GM21381 (cell line): ENCODE measurements around the gene GID8.

Experiments
- ATAC-seq: cut with Tn5 transposase; IDR thresholded peaks from one replicate; pipeline ENCODE4 v1.9.1; 2021; ENCODE audit warnings: mild to moderate bottlenecking, moderate library complexity; ENCODE audit not compliant: unreplicated experiment

Gene GID8

GRCh38 chr20:62941792-62942191 is 3.8 kb downstream of the GID8 start:
- no peak for ATAC-seq

- ATAC-seq = no peak
Observed at GRCh38 chr20:62942456-62942855, 4.5 kb downstream of the GID8 start.

GRCh38 chr20:62943396-62943795 is 5.4 kb downstream of the GID8 start:
- ATAC-seq = no peak

- no peak for ATAC-seq
Observed at GRCh38 chr20:62944184-62944583, 6.2 kb downstream of the GID8 start.

- no peak for ATAC-seq
Observed at GRCh38 chr20:62944746-62945145, 6.8 kb downstream of the GID8 start.

DNA sequence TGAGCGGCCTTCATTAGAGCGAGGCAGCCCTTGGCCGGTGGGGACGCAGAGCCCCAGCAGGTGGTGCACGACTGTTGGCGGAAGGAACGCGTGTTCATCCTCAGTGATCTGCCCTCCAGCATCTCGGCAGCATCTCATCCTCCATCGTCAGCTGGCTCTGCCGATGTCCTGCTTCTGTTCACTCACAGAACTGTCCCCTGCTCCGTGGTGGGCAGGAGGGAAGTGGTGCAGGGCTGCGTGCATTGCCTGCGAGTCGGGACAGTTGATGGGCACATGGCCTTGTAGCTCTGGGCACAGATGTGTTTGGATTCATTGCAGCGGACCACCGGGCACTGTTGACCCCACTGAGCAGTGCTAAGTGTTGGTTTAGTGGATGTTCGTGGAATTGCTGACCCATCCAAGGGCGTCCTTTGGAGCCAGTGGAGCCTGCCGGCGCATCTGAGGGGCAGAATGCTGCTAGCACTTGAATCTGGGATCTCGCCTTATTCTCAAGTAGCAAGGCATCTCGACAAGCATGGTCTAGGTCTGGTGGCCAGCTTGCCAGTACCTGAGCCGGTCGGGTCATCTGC is 7.9 kb downstream of the GID8 start:
- ATAC-seq = no peak

- no peak for ATAC-seq
Observed at GRCh38 chr20:62946918-62947317, 9.0 kb downstream of the GID8 start.

DNA sequence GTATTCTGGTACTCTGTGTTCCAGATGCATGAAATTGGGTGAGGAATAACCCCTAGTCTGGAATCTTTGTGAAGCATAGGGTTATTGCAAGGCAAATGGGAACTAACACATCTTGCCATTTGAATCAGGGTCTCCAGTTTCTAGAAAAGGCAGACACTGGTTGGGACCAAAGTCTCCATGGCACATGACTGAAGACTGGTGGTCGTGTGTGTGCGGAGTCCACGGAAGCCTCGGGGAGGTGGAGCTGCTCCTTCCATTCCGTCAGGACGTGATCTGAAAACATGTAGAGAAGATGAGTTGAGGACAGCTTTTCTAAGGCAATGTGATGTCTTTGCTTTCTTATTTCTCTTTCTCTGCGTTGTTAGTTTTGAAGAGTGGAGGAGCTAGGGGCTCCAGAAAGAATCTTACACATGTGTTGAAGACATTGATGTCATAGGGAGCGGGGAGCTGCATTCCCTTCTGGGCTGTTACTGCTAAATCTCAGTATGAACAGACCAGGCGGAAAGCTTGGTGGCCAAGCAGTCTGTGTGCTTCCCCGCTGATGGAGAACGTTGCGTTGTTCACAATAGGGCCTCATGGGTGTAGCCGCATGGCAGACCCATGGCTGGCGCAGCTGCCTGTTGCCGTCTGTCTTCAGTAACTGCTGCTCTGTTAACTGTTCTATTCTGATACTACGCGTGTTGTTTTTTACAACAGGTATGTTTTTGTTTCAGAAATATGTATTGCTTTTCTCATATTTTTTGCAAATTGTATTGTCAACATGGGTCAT is 9.8 kb downstream of the GID8 start:
- no peak for ATAC-seq

DNA sequence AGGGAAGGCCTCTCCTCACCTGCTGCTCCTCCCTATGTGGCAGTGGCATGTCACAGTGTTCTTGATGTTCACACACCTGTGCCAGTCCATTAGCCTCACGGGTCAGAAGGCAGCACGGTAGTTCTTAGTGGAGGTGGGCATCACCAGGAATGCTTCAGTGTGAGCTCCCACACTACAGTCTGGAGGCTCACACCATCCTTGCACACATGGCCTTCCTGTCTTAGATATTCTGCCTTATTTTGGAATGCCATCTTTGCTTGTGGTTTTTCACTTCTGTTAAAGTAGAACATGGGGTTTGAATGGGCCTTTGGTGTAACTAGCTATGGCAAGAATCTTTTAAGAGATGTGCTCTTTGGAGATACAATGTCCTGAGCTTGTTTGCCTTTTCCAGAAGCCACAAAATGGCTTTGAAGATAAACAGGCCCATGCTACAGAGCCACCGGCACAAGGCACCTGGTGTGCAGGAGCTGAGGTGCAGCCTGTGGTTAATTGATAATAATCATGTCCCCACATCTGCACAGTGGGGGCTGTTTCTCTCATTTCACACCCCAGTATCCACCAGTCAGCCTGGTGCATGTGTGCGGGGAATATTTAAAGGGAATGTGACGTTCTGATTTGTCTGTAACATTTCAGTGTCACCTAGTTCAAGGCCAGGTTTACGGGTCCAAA is 11.3 kb downstream of the GID8 start:
- ATAC-seq = no peak

DNA sequence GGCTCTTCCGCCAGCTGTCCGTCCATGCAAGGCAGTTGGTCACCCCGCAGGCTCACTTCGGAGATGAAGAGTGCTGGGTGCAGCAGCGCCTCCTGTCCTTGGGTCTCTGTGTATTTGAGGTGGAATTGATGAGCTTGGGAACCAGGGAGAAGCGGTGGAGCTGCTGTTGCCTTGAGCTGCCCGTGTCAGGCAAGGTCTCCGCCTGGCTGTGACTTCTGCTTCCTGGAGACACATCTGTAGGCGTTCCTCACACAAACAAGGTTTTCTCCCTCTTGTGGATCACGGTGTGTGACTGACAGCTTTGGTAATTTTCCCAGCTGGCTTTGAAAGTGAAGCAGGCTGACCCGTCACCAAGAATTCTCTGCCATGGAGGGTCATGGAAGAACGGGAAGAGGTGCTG is 12.0 kb downstream of the GID8 start:
- ATAC-seq = no peak

DNA sequence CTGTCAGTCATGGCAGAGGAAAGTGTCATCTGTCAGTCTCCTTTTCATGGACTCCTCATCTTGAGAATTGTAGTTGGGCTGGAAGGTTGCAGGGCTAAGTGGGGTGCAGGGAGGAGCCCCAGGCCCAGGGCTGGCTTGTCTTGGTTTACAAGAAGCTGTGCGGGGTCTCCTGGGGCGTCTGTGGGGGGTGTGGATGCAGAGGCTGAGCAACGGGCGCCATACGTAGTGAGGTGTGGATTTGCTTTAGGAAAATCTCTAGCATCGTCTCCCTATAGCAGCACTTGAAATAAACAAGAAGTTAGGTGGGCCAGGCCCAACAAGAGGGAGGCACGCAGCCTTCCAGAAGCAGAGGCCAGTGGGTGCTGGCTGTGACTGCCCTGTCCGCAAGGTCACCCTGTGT is 12.8 kb downstream of the GID8 start:
- ATAC-seq = no peak

GRCh38 chr20:62951143-62951895 is 13.4 kb downstream of the GID8 start:
- no peak for ATAC-seq

DNA sequence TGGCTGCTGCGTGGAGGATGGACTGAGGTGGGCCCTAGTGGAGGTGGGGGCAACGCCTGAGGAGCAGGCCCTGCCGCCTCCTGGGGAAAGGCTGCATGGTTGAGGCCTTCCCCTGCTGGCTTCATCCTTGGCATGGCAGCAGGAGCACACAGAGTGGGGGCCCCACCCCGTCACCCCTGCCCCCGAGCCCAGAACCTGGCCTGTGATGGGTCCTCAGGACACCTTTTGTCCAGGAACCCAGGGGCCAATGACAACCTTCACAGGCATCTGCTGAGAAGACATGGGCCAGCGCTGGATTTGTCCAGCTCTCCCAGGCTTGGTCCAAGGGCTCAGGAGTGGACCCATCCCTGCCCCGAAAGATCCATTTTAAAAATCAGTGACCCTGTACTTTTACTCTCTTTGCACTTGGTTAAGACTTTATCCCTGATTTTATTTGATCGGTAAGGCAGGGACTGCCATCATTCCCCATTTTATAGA is 14.0 kb downstream of the GID8 start:
- ATAC-seq = no peak

DNA sequence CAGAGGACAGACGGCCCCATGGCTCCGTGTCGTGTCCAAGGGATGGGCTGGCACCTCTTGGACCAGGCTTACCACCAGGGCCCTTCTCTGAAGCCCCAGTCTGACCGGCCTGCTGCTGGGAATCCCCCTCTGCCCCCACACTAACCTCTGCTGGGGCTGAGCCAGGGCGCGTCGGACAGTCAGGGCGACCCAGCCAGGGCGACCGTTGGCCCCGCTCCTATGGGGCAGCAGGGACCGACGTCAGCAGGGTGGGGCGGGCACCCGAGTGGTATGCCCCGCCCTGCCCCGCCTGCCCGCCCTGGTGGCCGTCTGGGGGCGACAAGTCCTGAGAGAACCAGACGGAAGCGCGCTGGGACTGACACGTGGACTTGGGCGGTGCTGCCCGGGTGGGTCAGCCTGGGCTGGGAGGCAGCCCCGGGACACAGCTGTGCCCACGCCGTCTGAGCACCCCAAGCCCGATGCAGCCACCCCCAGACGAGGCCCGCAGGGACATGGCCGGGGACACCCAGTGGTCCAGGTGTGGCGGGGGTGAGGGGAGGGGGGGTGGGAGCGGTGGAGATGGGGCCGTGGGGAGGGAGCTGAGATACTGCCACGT is 14.5 kb downstream of the GID8 start, which contains the start of gene SLC17A9:
Gene SLC17A9, plus strand, starts transcription at position 337 of the 595 bp plus-strand sequence. Its CDS starts 122 bp downstream, at position 459.
- peak; percentile 52 for ATAC-seq

GRCh38 chr20:62952968-62953838 is 15.3 kb downstream of the GID8 start:
- ATAC-seq = no peak

DNA sequence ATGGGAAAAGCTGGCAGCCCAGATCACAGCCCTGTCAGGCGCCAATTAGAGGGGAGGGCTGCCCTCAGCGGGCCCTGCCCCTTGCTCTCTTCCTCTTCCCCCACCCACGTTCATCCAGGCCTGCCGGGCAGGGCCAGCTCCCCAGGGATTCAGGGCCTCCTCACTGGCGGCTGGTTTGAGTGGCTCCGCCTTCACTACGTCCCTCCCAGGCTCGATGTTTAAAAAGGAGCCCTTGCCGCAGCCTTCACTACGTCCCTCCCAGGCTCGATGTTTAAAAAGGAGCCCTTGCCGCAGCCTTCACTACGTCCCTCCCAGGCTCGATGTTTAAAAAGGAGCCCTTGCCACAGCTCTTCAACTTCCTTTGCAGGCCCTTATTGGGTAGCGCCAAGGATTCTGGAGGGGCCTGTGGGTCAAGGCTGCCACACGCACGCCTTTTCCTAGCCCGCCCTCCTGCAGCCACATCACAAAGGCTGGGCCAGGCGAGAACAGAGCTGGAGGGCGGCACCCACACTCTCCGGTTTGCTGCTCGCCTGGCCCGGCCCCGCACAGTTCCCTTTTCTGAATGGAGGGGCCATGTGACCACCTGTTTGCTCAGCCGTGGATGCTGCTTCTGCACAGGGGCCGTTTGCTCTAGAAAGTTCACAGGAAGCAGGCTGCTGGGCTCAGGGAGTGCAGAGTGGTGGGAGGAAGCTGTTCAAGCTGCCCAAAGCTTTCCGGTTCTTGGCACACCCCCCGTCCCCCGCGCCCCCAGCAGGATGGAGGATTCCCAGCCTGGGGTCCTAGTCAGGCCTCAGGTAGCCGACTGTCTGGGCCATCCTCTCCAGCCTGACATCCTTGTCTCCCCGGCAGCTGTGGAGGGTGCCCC is 16.1 kb downstream of the GID8 start:
- peak; percentile 62 for ATAC-seq

DNA sequence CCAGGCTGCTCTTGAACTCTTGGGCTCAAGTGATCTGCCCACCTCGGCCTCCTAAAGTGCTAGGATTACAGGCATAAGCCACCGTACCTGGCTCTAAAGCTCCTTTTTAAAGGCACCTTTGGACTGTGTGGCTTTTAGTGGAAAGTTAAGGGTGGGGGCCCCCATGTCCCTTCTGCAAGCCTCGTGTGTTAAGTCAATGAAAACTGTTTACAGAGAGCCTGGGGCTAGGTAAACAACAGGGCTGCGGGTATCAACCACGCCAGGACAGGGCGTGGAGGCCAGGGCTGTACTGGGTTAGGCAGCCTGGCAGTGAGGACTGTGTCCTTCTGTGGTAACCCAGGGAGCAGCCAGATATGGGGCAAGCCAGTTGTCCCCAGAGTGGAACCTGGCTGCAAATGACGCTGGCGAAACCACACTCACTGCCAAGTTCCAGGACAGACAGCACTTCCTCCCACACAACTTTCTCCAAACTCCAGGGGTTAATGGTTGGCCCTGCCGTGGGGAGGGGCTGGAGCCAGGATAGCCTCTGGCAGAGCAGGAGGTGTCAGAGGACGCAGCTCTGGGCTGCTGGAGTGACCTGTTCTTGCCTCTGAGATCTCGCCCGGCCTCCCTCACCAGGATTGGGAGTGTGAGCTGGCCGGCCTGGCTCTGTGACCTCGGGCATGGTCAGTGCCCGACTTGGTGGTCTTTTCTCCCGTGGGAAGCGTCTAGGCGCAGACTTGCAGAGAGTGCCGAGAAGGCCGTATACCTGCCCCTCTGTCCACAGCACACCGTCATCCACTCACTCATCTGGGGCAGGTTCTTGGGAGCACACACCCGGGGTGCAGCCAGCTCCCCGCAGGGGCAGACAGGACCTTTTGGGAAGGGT is 17.8 kb downstream of the GID8 start:
- no peak for ATAC-seq
